ENCODE results near the gene SH3RF3. TPM values are rescaled to one million over a fixed set of nuclear protein-coding genes. Genes with fewer than 3 reads are reported as not detected.

Gene SH3RF3
- total and polyA plus RNA-seq, 10 of the 15 experiments (the other 5 are each of a cell fraction or from before 2014, with no cell fraction given) = 0.08 to 8.8 (median 2.3) TPM

- no peaks in the 10 kb centered on the region for H3K36me3 ChIP-seq (ENCODE audit: control insufficient read depth in 2 of 2, insufficient read depth in 2 of 2, low read length in 1 of 2)
- SMC1A ChIA-PET (ENCODE audit: uncharacterized antibody, unreplicated experiment) = interaction anchor here (0.7 to 0.8 kb wide), 2 partner anchors 36 to 371 kb away, joined by 3 read pairs; no protein-coding TSS in a partner anchor
- intact Hi-C loops (cut with micrococcal nuclease; ENCODE audit: unreplicated experiment) = no loop called here
- H3K79me2 ChIP-seq (ENCODE audit: control insufficient read depth, insufficient read depth, low read length) = no peaks in the 10 kb centered on the region
- no TSS peak for BruUV-seq (replicated peaks)
- POLR2A ChIA-PET = no interaction called here
- no peaks in the 10 kb centered on the region; the same call in 2 of the 3 replicates for H3K9me3 ChIP-seq (replicated peaks; ENCODE audit: control insufficient read depth, insufficient read depth, low read length)
- DNase-seq (ENCODE audit: low read depth, low spot score) (no peak), FAIRE-seq (no peak), ATAC-seq (no peak)
- H3K4me1 ChIP-seq (ENCODE audit: control insufficient read depth, insufficient read depth, low read length) = peaks cover 11% of the 10 kb centered on the region; the same call in 1 of the 2 replicates
- CTCF ChIA-PET = no interaction called here
- H3K27ac ChIP-seq (ENCODE audit: control insufficient read depth, insufficient read depth) = no peak overlapping the region
- TF ChIP-seq TCF12 (IDR thresholded peaks at IDR 0.05; ENCODE audit: low read depth, low read length) (peak; percentile 83), ZBTB11 (CRISPR knock-in tag; IDR thresholded peaks at IDR 0.05) (no peak)
- RAD21 ChIA-PET (ENCODE audit: unreplicated experiment) = no interaction called here
- in situ Hi-C loops (cut with MboI) = no loop called here
- H3K4me2 ChIP-seq (ENCODE audit: control insufficient read depth, insufficient read depth) = no peak overlapping the region
- no peak overlapping the region for H3K4me3 ChIP-seq
- no peaks in the 10 kb centered on the region for H3K27me3 ChIP-seq (replicated peaks in 1 of 2; ENCODE audit: control insufficient read depth in 2 of 2, insufficient read depth in 2 of 2, low read length in 1 of 2)
- no peak overlapping the region for H2AFZ ChIP-seq (ENCODE audit: control insufficient read depth, low read depth, low read length)
- WGBS (ENCODE audit: insufficient coverage, insufficient replicate concordance, low lambda C conversion rate, missing lambda C conversion rate) = 47% methylated on average over 10 of the region's 12 CpGs
- H3K9ac ChIP-seq (ENCODE audit: control insufficient read depth, insufficient read depth, low read length) = no peak overlapping the region
- H4K20me1 ChIP-seq (ENCODE audit: control insufficient read depth, insufficient read depth) = no peaks in the 10 kb centered on the region
Observed at GRCh38 chr2:109473616-109474318, 344.8 kb downstream of the SH3RF3 start.

Data from GM12878 (cell line).